WERI-Rb-1 (cell line): Measurements from ENCODE around the gene CACNA1E.
"Not testable (repeated sequence)": the region's sequence is repeated elsewhere in the genome, so short reads cannot be mapped to it uniquely, and the experiment has no call there.

Source experiments
- DNase-seq: peaks from one replicate; pipeline ENCODE4 v3.0.0-alpha.2; 2020
- H3K27ac ChIP-seq: fragments of 250-450 bp; sonication (Bioruptor Pico); 2 replicates; pipeline ENCODE4 v1.5.1; 2020; ENCODE audit warnings: mild to moderate bottlenecking, moderate library complexity
- H3K27me3 ChIP-seq: fragments of 250-450 bp; sonication (Bioruptor Pico); 2 replicates; pipeline ENCODE4 v1.5.1; 2021; ENCODE audit warnings: mild to moderate bottlenecking, low read depth, moderate library complexity; ENCODE audit not compliant: insufficient read depth, severe bottlenecking
- H3K36me3 ChIP-seq: fragments of 250-450 bp; sonication (Bioruptor Pico); 2 replicates; pipeline ENCODE4 v1.5.1; 2020; ENCODE audit warnings: mild to moderate bottlenecking, moderate library complexity
- H3K4me3 ChIP-seq: 2 replicates; pipeline ENCODE4 v1.5.1; 2011; ENCODE audit warnings: low read depth, mild to moderate bottlenecking, control low read depth, low read length
- H3K9me3 ChIP-seq: fragments of 250-450 bp; sonication (Bioruptor Pico); 2 replicates; pipeline ENCODE4 v1.5.1; 2021; ENCODE audit warnings: mild to moderate bottlenecking, moderate library complexity; ENCODE audit not compliant: severe bottlenecking
- TF ChIP-seq, protein P1 (sequence below): IDR thresholded peaks from 2 replicates; pipeline ENCODE4 v1.5.1; 2011; ENCODE audit warnings: low read depth, mild to moderate bottlenecking, control low read depth, inconsistent platforms, low read length

Gene CACNA1E

DNA sequence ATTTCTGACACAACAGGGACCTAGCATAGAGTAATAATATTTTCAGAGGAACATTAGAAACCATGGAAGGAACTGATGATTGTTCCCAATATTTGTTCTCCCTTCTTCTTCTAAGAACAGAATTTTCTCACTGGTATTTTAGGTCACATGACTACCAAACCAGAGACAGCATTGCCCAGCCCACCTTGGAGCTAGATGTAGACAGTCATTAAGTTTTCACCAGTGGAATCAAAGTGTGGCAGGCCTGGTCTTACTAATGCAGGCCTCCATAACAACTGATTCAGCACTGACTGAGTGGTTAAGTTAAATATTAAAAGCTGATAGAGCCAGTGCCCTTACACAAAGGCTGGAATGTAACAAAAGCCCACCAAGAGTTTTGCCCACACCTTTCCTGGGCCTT lies 333.8 kb downstream of the CACNA1E start:
- Histone ChIP-seq H3K27ac (no peak overlapping the region), H3K27me3 (no peaks in the 10 kb centered on the region), H3K9me3 (no peaks in the 10 kb centered on the region), H3K4me3 (no peak overlapping the region), H3K36me3 (no peaks in the 10 kb centered on the region)
- no peak for DNase-seq
- TF ChIP-seq, protein P1, sequence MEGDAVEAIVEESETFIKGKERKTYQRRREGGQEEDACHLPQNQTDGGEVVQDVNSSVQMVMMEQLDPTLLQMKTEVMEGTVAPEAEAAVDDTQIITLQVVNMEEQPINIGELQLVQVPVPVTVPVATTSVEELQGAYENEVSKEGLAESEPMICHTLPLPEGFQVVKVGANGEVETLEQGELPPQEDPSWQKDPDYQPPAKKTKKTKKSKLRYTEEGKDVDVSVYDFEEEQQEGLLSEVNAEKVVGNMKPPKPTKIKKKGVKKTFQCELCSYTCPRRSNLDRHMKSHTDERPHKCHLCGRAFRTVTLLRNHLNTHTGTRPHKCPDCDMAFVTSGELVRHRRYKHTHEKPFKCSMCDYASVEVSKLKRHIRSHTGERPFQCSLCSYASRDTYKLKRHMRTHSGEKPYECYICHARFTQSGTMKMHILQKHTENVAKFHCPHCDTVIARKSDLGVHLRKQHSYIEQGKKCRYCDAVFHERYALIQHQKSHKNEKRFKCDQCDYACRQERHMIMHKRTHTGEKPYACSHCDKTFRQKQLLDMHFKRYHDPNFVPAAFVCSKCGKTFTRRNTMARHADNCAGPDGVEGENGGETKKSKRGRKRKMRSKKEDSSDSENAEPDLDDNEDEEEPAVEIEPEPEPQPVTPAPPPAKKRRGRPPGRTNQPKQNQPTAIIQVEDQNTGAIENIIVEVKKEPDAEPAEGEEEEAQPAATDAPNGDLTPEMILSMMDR: no peak

DNA sequence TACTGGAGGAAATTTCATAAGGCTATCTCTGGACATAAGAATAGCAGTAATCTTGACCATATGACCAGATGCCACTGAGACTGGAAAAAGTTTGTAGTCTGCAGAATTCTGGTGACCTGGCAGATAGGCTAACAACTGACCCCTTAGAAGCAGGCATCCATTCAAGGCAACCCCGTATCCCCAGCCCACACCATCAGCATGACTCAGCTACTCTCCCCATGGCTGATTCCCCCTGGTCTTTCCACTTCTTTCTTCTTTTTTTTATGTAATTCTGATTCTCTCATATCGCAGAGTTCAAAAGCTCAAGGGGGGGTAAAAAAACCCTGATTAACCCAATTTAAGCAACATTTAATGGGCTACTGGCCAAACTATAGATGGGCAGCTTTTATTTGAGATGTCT lies 335.1 kb downstream of the CACNA1E start:
- no peaks in the 10 kb centered on the region for H3K9me3 ChIP-seq
- H3K4me3 ChIP-seq: no peak overlapping the region
- DNase-seq: no peak
- H3K27me3 ChIP-seq: no peaks in the 10 kb centered on the region
- TF ChIP-seq, protein P1: no peak
- H3K27ac ChIP-seq: no peak overlapping the region
- no peaks in the 10 kb centered on the region for H3K36me3 ChIP-seq

DNA sequence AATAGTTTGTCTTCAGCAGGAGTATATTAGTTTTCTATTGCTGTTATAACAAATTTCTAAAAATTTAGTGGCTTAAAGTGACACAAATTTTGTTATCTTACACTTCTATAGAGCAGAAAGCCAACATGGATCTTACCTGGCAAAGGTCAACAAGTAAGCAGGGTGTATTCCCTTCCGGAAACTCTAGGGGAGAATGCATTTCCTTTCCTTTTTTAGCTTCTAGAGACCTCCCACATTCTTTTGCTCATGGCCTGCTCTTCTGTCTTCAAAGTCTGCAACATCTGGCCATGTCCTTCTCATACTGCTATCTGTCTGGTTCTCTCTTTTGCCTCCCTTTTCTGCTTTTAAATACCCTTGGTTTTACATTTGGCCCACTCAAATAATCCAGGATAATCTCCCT lies 335.6 kb downstream of the CACNA1E start:
- Histone ChIP-seq H3K27me3 (no peaks in the 10 kb centered on the region), H3K4me3 (no peak overlapping the region), H3K36me3 (no peaks in the 10 kb centered on the region), H3K9me3 (no peaks in the 10 kb centered on the region), H3K27ac (no peak overlapping the region)
- DNase-seq: no peak
- TF ChIP-seq, protein P1: no peak

DNA sequence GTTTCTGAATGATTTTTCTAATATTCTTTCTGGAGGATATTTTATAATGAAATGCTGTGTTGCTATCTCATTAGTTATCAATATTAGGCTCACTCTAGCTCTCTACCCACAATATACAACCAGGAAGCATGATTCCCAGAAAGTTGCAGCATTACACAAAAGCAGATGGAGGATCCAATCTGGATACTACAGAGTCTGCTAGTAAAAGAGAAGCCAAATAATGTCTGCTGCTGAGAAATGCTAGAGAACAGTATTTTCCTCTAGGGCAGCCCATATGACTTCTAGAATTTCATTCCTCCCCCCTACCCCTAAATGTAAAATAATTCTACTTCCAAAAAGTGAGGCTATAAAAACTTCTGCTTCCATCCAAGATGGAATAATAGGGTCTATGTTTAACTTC lies 338.4 kb downstream of the CACNA1E start:
- H3K9me3 ChIP-seq: no peaks in the 10 kb centered on the region
- TF ChIP-seq, protein P1: no peak
- H3K4me3 ChIP-seq: no peak overlapping the region
- no peaks in the 10 kb centered on the region for H3K36me3 ChIP-seq
- DNase-seq: no peak
- no peak overlapping the region for H3K27ac ChIP-seq
- no peaks in the 10 kb centered on the region for H3K27me3 ChIP-seq

DNA sequence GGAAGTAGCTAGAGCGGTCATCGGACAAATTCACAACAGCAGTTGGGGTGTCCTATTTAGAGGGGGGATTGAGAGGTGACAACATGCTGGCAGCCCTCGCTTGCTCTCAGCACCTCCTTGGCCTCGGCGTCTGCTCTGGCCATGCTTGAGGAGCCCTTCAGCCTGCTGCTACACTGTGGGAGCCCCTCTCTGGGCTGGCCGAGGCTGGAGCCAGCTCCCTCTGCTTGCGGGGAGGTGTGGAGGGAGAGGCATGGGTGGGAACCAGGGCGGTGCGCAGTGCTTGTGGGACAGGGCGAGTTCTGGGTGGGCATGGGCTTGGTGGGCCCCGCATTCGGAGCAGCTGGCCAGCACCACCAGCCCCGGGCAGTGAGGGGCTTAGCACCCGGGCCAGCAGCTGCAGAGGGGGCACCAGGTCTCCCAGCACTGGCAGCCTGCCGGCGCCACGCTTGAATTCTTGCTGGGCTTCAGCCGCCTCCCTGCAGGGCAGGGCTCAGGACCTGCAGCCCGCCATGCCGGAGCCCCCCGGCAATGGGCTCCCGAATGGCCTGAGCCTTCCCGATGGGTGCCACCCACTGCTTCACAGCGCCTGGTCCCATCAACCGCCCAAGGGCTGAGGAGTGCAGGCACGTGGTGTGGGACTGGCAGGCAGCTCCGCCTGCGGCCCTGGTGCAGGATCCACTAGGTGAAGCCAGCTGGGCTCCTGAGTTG lies 349.0 kb downstream of the CACNA1E start:
- H3K9me3 ChIP-seq, DNase-seq, H3K4me3 ChIP-seq, H3K27me3 ChIP-seq, H3K36me3 ChIP-seq, H3K27ac ChIP-seq: not testable (repeated sequence)

DNA sequence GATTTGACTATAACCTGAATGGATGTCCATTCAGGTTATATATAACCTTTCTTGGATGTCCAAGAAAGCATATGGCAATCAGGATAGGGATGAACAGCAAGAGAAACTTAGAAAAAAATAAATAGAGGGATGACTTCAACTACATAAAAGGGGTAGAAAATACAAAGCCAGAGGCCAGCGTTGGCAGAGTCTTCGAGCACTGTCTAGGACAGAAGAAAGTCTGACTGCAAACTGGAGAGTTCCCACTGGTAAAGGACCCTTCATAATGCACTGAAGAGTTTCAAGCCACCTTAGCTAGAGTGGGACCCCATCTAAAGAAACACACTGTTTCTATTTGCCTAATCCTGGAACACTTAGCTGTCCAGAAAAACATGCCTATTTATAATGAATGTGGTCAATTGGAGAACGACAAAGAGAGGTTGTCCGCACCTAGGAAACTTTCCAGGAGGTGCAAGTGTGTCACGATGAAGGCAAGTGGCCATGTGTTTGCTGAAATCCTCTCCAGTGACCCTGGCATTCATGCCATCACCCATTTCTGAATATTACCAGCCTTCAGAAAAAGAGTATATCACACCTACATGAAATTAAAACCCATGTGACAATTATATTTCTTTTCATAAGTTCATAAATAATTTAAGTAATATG lies 362.8 kb downstream of the CACNA1E start:
- Histone ChIP-seq H3K36me3 (no peaks in the 10 kb centered on the region), H3K27me3 (no peaks in the 10 kb centered on the region), H3K9me3 (no peaks in the 10 kb centered on the region), H3K4me3 (no peak overlapping the region), H3K27ac (no peak overlapping the region)
- TF ChIP-seq, protein P1: no peak
- no peak for DNase-seq
